ENCODE data around the gene ISG20.

ISG20 gene

GRCh38 chr15:88688394-88688933 is 49.6 kb downstream of the ISG20 start:
- DNase-seq (ENCODE audit: low spot score): no peak

- DNase-seq (ENCODE audit: low spot score): no peak
Observed at GRCh38 chr15:88690331-88690730, 51.5 kb downstream of the ISG20 start.

DNA sequence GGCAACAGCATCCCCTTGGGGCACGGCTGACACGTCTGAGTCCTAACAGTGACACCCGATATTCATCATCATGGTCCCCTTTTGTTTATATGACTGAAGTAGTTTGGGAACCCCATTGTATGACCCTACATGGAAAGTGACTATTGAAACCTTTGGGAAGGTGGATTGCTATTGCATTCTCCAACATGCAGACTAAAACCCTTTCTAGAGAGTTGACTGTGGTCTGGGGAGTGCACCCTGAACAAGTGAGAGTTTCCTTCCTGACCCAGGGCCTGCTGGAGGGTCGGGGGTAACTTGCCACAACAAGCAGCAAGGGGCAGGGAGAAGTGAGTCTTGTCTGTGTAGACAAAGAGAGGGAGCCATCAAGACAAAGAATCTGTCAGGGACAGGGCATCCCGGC is 54.4 kb downstream of the ISG20 start:
- no peak for DNase-seq (ENCODE audit: low spot score)

GRCh38 chr15:88695101-88695500 is 56.3 kb downstream of the ISG20 start:
- DNase-seq (ENCODE audit: low spot score): no peak

DNA sequence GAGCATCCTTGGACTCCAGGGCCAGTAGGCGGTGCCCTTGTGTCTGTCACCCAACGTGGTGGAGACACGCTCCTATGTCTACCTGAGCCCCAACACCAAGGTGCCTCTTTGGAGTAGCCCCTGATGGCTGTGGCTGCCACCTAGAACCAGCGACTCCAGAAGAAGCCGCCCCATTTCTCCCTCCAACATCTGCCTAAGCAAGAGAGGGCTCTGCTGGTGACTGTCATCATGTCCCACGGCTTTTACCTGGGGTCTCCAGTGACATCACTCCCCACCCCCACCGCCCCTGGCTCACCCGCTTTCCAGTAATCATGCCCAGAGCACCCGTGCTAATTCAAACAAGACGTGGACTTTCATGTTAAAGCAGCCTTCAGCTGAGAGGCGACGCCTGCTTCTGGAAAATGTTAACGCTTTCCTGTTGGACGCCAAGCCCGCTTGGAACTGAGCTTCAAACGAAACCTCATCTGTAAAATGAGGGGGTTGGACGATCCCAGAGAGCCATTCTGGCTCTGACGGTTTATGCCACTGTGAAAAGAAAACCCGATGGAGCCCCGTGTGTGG is 57.0 kb downstream of the ISG20 start:
- DNase-seq (ENCODE audit: low spot score): no peak

GRCh38 chr15:88696254-88696653 is 57.4 kb downstream of the ISG20 start:
- no peak for DNase-seq (ENCODE audit: low spot score)

DNA sequence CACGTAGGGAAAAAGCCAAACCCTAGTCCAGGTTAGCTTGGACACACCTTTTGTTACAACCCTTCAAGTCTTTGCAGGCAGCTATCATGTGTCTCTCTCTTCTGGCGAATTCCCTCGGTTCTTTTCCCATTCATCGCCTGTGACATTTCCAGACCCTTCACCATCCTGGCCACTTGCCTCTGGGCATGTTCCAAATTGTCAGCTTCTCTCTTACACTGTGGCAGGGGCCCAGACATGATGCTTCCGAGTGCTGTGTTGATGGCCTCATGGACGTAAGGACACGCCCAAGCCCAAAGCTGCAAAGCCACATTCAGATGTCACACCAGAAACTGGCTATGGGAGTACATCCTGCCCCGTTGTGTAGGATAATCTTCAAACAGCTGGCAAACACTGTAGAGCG is 58.5 kb downstream of the ISG20 start:
- DNase-seq (ENCODE audit: low spot score): no peak

DNA sequence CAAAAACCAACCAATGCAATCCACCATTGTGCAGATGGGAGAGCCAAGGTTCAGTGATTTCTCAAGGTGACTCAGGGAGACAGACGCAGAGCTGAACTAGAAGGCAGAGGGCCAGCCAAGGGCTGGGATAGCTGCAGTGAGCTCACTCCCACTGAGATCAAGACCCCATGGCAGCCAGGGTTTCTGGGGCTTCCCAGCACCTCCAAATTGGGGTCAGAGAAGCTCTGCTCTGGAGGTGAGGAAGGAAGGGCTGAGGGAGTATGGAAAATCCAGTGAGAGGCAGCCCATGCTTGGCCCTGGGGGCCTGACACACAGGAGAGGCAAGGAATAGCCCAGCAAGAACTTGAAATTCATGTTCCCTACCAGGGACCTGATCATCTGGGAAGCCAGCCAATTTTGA is 61.0 kb downstream of the ISG20 start:
- DNase-seq (ENCODE audit: low spot score): no peak

- no peak for DNase-seq (ENCODE audit: low spot score)
Observed at GRCh38 chr15:88700716-88701115, 61.9 kb downstream of the ISG20 start.

GRCh38 chr15:88701561-88702095 is 62.8 kb downstream of the ISG20 start:
- DNase-seq (ENCODE audit: low spot score): no peak

DNA sequence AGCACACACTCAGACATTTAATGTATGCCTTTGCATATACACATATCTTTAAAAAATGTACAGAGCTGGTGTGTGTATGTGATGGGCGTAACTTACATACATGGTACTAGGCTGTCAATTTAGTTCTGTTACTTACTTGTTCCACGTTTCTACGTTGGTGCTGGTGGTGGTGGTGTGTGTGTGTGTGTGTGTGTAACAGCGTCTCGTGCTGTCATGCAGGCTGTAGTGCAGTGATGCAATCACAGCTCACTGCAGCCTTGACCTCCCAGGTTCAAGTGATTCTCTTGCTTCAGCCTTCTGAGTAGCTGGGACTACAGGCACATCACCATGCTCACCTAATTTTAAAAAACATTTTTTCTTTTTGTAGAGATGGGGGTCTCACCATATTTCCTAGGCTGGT is 64.2 kb downstream of the ISG20 start:
- no peak for DNase-seq (ENCODE audit: low spot score)

GRCh38 chr15:88703533-88703932 is 64.7 kb downstream of the ISG20 start:
- DNase-seq (ENCODE audit: low spot score): no peak

DNA sequence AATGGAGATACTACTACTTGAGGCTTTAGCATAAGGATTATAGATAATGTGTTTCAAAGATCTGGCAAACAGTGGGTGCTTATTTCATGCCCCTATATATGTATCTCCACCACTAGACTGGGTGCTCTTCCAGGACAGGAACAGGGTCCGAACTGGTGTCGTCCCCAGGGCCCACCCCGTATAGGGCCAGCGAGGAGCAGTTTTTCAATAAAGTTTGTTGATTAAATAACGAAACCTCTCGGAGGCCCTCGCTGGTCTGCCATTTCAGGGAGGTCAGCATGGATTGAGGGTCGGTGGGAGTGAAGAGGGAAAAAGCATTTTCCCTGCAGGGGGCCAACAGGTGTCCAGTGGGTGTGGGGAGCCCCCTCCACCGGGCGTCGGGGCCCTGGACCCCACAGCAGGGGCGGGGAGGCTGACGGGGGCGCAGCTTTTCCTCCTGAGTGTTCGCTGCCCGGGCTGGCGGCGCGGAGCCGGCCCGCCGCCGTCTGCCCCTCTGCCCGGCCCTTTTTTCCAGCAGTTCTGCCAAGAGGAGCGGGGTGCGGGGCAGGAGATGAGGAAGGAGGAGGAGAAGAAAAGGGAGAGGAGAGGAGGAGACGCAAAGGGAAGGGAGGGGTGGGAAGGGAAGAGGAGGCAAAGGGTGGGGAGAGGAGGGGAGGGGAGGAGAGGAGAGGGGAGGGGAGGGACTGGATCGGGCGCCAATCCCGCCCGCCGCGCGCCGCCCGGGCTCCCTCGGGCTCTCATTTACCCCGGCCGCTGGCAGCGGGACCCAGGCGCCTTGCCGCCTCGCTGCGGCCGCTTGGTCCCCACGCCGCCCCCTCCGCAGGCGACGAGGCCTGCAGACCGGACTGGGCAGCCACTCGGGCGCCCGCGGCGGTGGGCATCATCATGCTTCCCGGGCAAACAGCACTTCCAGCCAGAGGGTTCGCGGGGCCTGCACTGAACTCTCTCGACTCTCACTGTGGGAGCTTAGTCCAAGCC is 66.3 kb downstream of the ISG20 start:
- DNase-seq (ENCODE audit: low spot score): no peak

GRCh38 chr15:88705769-88706165 is 67.0 kb downstream of the ISG20 start:
- no peak for DNase-seq (ENCODE audit: low spot score)

Data from kidney capillary endothelial cell (primary cell).